Measurements from ENCODE around the gene ETFA.

Gene ETFA

DNA sequence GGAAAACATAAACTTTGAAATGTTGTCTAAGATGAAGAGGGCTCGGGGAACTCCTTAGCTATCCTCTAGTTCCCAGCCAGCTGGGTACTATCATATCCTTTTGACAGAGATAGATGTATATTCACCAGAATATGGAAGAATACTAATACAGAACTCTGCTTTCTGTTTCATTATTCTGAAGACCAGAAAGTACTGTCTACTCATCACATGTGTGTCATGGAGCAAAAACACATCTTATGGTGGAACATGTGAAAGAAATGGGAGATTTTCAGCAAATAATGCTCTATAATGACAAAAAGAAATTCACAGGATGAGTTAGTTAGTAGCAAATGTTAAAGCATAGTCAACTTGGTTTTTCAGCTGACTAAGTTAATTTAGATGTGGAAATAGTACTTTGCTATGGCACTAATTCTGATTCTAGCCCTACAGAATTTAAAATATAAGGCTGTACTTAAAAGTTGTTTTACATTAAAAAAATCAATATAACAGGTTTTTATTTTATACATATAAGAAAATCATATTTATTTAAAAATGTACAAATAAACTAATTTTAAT, 41.8 kb upstream of the ETFA start:
- TF ChIP-seq, protein P1, sequence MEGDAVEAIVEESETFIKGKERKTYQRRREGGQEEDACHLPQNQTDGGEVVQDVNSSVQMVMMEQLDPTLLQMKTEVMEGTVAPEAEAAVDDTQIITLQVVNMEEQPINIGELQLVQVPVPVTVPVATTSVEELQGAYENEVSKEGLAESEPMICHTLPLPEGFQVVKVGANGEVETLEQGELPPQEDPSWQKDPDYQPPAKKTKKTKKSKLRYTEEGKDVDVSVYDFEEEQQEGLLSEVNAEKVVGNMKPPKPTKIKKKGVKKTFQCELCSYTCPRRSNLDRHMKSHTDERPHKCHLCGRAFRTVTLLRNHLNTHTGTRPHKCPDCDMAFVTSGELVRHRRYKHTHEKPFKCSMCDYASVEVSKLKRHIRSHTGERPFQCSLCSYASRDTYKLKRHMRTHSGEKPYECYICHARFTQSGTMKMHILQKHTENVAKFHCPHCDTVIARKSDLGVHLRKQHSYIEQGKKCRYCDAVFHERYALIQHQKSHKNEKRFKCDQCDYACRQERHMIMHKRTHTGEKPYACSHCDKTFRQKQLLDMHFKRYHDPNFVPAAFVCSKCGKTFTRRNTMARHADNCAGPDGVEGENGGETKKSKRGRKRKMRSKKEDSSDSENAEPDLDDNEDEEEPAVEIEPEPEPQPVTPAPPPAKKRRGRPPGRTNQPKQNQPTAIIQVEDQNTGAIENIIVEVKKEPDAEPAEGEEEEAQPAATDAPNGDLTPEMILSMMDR (IDR thresholded peaks at IDR 0.05; ENCODE audit: low read length), result no peak
- no peak for TF ChIP-seq EZH2 (IDR thresholded peaks at IDR 0.05; ENCODE audit: borderline replicate concordance, low read length)

DNA sequence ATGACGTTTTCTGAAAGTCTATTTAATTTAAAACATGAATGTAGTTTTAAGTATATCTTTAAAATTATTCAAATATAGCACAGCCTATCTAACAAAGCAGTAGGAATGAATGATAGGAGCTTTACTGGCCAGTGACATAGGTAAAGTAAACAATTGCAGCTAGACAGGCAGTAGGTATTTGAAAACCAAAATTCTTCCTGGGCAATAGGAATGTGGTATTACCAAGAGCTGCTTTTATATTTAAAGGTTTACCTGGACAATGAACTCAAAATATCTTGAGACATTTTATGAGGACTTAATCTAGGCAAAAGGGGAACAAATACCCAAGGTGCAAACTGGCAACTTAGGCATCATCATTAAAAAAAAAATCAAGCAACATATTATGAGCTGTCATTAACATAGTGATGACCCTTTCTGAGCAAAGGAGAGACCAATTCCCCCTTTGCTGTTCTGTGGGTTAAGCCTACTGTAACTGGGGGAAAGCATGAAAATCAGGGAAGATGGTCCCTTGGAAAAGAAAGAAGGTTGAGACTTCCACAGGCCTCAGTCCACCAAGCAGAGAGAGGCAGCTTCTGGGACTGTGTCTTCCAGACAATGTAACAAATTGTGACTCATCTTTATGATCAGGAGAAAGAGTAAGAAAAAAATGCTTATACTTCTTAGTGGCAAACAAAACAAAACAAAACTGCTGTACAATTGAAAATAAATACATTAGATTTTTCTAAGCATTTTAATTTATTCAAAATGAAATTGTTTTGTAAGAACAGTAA, 38.2 kb upstream of the ETFA start:
- Histone ChIP-seq H3K36me3 (ENCODE audit: insufficient read depth, low read length) (no peaks in the 10 kb centered on the region), H3K27me3 (ENCODE audit: insufficient read depth, low read length) (peaks cover 5% of the 10 kb centered on the region), H3K4me3 (ENCODE audit: low read depth, low read length, poor library complexity, severe bottlenecking) (no peak overlapping the region), H3K9ac (ENCODE audit: low read length) (no peak overlapping the region), H3K27ac (ENCODE audit: low read depth, low read length, poor library complexity, severe bottlenecking) (no peak overlapping the region), H3F3A (ENCODE audit: insufficient read depth, low read length) (no peaks in the 10 kb centered on the region), H3K4me2 (ENCODE audit: low read length) (no peak overlapping the region), H2AFZ (ENCODE audit: low read length) (no peak overlapping the region), H3K4me1 (ENCODE audit: insufficient read depth, low read length, severe bottlenecking) (peaks cover 7% of the 10 kb centered on the region), H3K9me2 (ENCODE audit: low read depth, low read length) (no peaks in the 10 kb centered on the region), H4K20me1 (ENCODE audit: insufficient read depth, low read length) (no peaks in the 10 kb centered on the region), H3K79me2 (ENCODE audit: insufficient read depth, low read length) (no peaks in the 10 kb centered on the region), H3K9me3 (ENCODE audit: low read length) (no peaks in the 10 kb centered on the region)
- TF ChIP-seq, protein P1 (IDR thresholded peaks at IDR 0.05; ENCODE audit: low read length), result no peak

More for the DNA sequence above, 41.8 kb upstream of the ETFA start:
- Histone ChIP-seq H4K20me1 (ENCODE audit: insufficient read depth, low read length) (no peaks in the 10 kb centered on the region), H3K79me2 (ENCODE audit: insufficient read depth, low read length) (no peaks in the 10 kb centered on the region), H2AFZ (ENCODE audit: low read length) (no peak overlapping the region), H3K9ac (ENCODE audit: low read length) (no peak overlapping the region), H3K36me3 (ENCODE audit: insufficient read depth, low read length) (no peaks in the 10 kb centered on the region), H3K9me2 (ENCODE audit: low read depth, low read length) (no peaks in the 10 kb centered on the region), H3K4me1 (ENCODE audit: insufficient read depth, low read length, severe bottlenecking) (no peaks in the 10 kb centered on the region), H3F3A (ENCODE audit: insufficient read depth, low read length) (no peaks in the 10 kb centered on the region), H3K27me3 (ENCODE audit: insufficient read depth, low read length) (no peaks in the 10 kb centered on the region), H3K27ac (ENCODE audit: low read depth, low read length, poor library complexity, severe bottlenecking) (no peak overlapping the region), H3K4me3 (ENCODE audit: low read depth, low read length, poor library complexity, severe bottlenecking) (no peak overlapping the region), H3K9me3 (ENCODE audit: low read length) (no peaks in the 10 kb centered on the region), H3K4me2 (ENCODE audit: low read length) (no peak overlapping the region)

DNA sequence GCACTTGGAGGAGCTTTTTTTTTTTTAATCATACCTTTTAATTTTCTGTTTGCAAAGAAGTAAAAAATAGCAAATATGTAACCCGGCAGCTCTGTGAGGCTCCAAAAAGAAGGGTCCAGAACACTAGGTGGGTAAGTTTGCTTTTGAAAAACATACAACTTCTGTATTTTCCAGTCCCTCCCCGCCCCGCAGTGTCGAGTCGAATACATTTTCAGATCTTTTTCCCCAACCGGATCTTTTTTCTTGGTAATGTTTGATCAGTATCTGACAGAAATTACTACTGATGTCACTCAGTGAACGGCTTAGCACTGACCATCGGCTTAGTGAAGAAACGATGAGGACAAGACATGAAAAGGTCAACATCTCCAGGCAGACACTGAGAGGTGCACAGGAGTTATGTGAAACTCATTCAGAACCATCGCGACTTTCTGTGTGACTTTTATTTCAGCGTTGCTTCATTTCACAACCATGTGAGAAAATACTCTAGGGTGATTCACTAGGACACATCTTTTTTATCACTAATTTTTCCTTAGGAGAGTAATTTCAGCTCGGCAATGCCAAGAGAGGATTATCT, 36.3 kb upstream of the ETFA start:
- Histone ChIP-seq H3K9ac (ENCODE audit: low read length) (no peak overlapping the region), H3K79me2 (ENCODE audit: insufficient read depth, low read length) (no peaks in the 10 kb centered on the region), H3K4me2 (ENCODE audit: low read length) (no peak overlapping the region), H3K27me3 (ENCODE audit: insufficient read depth, low read length) (peaks cover 5% of the 10 kb centered on the region), H2AFZ (ENCODE audit: low read length) (no peak overlapping the region), H3K27ac (ENCODE audit: low read depth, low read length, poor library complexity, severe bottlenecking) (no peak overlapping the region), H3K4me3 (ENCODE audit: low read depth, low read length, poor library complexity, severe bottlenecking) (no peak overlapping the region), H4K20me1 (ENCODE audit: insufficient read depth, low read length) (no peaks in the 10 kb centered on the region), H3K36me3 (ENCODE audit: insufficient read depth, low read length) (no peaks in the 10 kb centered on the region), H3K9me3 (ENCODE audit: low read length) (no peaks in the 10 kb centered on the region), H3F3A (ENCODE audit: insufficient read depth, low read length) (no peaks in the 10 kb centered on the region), H3K9me2 (ENCODE audit: low read depth, low read length) (no peaks in the 10 kb centered on the region), H3K4me1 (ENCODE audit: insufficient read depth, low read length, severe bottlenecking) (peaks cover 7% of the 10 kb centered on the region)
- TF ChIP-seq, protein P1 (IDR thresholded peaks at IDR 0.05; ENCODE audit: low read length), result no peak
- no peak for TF ChIP-seq EZH2 (IDR thresholded peaks at IDR 0.05; ENCODE audit: borderline replicate concordance, low read length)

Data from OCI-LY1 (cell line).